SU-DHL-6 (cell line): ENCODE results near the gene ARHGAP40.

Source experiments
- H2AFZ ChIP-seq: fragments of 200-600 bp; sonication (generic); 2 replicates; pipeline ENCODE4 v1.6.1; 2014; ENCODE audit warnings: low read depth, mild to moderate bottlenecking, moderate library complexity, mixed read lengths, antibody characterized with exemption, low read length; ENCODE audit not compliant: severe bottlenecking
- H3F3A ChIP-seq: fragments of 200-600 bp; shearing (Covaris generic); 2 replicates; pipeline ENCODE4 v1.6.0; 2016; ENCODE audit warnings: antibody characterized with exemption, mild to moderate bottlenecking; ENCODE audit not compliant: insufficient read depth
- H3K27ac ChIP-seq: fragments of 200-600 bp; sonication (generic); 2 replicates; pipeline ENCODE4 v1.5.1; 2016; ENCODE audit warnings: low read depth, mild to moderate bottlenecking, low read length, moderate library complexity, mixed read lengths
- H3K27me3 ChIP-seq: fragments of 200-600 bp; sonication (generic), shearing (Covaris generic); 2 replicates; pipeline ENCODE4 v1.6.0; 2014; ENCODE audit warnings: mild to moderate bottlenecking, low read length
- H3K36me3 ChIP-seq: fragments of 200-600 bp; sonication (generic); 2 replicates; pipeline ENCODE4 v1.6.1; 2014; ENCODE audit warnings: mild to moderate bottlenecking, low read length, mixed read lengths
- H3K4me2 ChIP-seq: fragments of 300-600, 200-600 bp; shearing (Covaris generic), sonication (generic); 2 replicates; pipeline ENCODE4 v1.6.0; 2014; ENCODE audit warnings: low read length, low read depth, mild to moderate bottlenecking; ENCODE audit not compliant: poor library complexity, severe bottlenecking
- H3K4me3 ChIP-seq: fragments of 200-600 bp; sonication (generic); 2 replicates; pipeline ENCODE4 v1.5.1; 2014; ENCODE audit warnings: antibody characterized with exemption, low read length, mild to moderate bottlenecking, mixed read lengths; ENCODE audit not compliant: insufficient read depth, poor library complexity, severe bottlenecking
- H3K79me2 ChIP-seq: fragments of 200-600 bp; sonication (generic); 2 replicates; pipeline ENCODE4 v1.6.1; 2014; ENCODE audit warnings: mild to moderate bottlenecking, low read length, moderate library complexity; ENCODE audit not compliant: insufficient read depth
- H3K9ac ChIP-seq: fragments of 200-600 bp; sonication (generic); 2 replicates; pipeline ENCODE4 v1.7.0; 2014; ENCODE audit warnings: mild to moderate bottlenecking, low read length
- H3K9me2 ChIP-seq: fragments of 200-600 bp; sonication (generic); replicated peaks from 2 replicates; pipeline ENCODE4 v1.6.1; 2014; ENCODE audit warnings: low read length; ENCODE audit not compliant: insufficient read depth
- H3K9me3 ChIP-seq: fragments of 200-600 bp; sonication (generic); 2 replicates; pipeline ENCODE4 v1.6.1; 2014; ENCODE audit warnings: low read length, mixed read lengths; ENCODE audit not compliant: insufficient read depth
- H4K20me1 ChIP-seq: fragments of 200-600 bp; sonication (generic); 2 replicates; pipeline ENCODE4 v1.6.1; 2014; ENCODE audit warnings: low read depth, mild to moderate bottlenecking, antibody characterized with exemption, low read length, moderate library complexity, mixed read lengths
- CTCF ChIP-seq: fragments of 200-600 bp; sonication (generic); IDR thresholded peaks from one replicate; pipeline ENCODE4 v1.5.1; 2017; ENCODE audit warnings: antibody characterized with exemption, mild to moderate bottlenecking, low read length, moderate library complexity; ENCODE audit not compliant: insufficient read depth, poor library complexity, severe bottlenecking
- EZH2phosphoT487 ChIP-seq: fragments of 200-600 bp; sonication (generic), shearing (Covaris generic); conservative IDR thresholded peaks from 2 replicates; pipeline ENCODE4 v1.6.1; 2018; ENCODE audit warnings: mild to moderate bottlenecking, antibody characterized with exemption, low read length, moderate library complexity, mixed read lengths

Gene ARHGAP40

DNA sequence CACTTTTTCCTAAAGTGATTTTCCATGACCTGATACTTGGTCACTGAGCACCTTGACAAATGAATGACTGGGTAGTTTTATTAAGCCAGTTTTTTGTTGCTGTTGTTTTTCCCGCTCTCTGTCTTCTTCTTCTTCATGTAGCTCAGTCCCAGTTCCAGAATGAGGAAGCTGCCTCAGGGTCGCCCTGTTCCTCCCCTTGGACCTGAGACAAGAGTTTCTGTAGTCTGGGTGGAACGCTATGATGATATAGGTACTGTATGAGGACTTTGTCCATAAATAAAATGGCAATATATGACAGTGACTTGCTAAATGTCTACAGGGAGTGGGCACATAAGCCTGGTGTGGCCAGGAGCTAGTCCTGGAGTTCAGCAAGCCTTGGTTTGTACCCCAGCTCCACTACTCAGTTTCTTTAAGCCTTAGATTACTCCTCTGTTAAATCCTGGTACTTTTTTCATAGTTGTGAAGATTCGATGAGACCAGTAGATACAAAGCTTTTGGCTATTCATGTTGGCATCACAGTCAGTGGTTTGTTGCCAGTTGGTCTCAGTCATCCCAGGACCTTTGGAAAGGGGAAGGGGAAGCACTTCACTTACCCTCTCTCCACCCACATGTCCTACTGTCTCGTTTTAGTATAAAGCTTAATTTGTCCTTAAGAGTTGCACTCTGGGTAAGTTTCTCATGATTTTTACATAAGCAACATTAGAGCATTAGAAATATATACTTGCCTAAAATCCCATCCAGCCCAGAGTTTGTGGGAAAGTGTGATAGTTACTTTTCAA lies 31.7 kb upstream of the ARHGAP40 start:
- Histone ChIP-seq H3K27ac (no peak overlapping the region), H2AFZ (no peak overlapping the region), H3K36me3 (peaks cover 16% of the 10 kb centered on the region; the same call in 1 of the 2 replicates), H3K4me3 (no peak overlapping the region), H3K4me2 (no peak overlapping the region), H3K9me2 (no peaks in the 10 kb centered on the region), H3K79me2 (no peaks in the 10 kb centered on the region), H3F3A (no peaks in the 10 kb centered on the region), H3K9me3 (no peaks in the 10 kb centered on the region), H4K20me1 (no peaks in the 10 kb centered on the region), H3K27me3 (no peaks in the 10 kb centered on the region), H3K9ac (no peak overlapping the region)
- TF ChIP-seq EZH2phosphoT487 (no peak), CTCF (no peak)

DNA sequence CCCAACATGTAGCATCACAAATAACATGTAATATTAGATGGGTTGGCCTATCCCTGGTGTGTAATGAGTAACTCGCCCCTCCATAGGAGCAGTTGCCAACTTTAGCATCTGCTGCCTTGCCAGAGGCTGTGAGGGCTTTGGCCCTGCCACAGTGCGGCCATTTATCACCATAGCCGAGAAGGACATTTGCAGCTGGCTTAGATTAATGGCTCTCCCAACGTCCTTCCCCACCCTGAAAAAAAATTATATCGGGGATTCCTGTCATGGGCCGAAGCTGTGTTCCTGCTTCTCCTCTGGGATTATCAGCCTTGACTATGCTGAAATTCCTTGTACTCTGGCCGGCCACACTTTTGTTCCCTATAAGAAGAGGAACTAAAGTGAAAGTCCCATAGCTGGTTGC lies 28.2 kb upstream of the ARHGAP40 start:
- Histone ChIP-seq H3K36me3 (peaks cover 6% of the 10 kb centered on the region; the same call in 1 of the 2 replicates), H3K9me2 (no peaks in the 10 kb centered on the region), H3K9ac (no peak overlapping the region), H3K4me2 (no peak overlapping the region), H2AFZ (no peak overlapping the region), H3K79me2 (no peaks in the 10 kb centered on the region), H3K9me3 (no peaks in the 10 kb centered on the region), H3K4me3 (no peak overlapping the region), H3F3A (no peaks in the 10 kb centered on the region), H4K20me1 (no peaks in the 10 kb centered on the region), H3K27me3 (no peaks in the 10 kb centered on the region), H3K27ac (no peak overlapping the region)
- TF ChIP-seq CTCF (no peak), EZH2phosphoT487 (no peak)

- H3K9me3 ChIP-seq: no peaks in the 10 kb centered on the region
- no peaks in the 10 kb centered on the region for H4K20me1 ChIP-seq
- no peak overlapping the region for H3K9ac ChIP-seq
- H3K27ac ChIP-seq: no peak overlapping the region
- no peaks in the 10 kb centered on the region for H3F3A ChIP-seq
- H3K79me2 ChIP-seq: no peaks in the 10 kb centered on the region
- no peaks in the 10 kb centered on the region for H3K27me3 ChIP-seq
- no peak overlapping the region for H3K4me2 ChIP-seq
- H3K36me3 ChIP-seq: no peaks in the 10 kb centered on the region; the same call in 1 of the 2 replicates
- H3K9me2 ChIP-seq: no peaks in the 10 kb centered on the region
- H2AFZ ChIP-seq: no peak overlapping the region
- TF ChIP-seq CTCF (no peak), EZH2phosphoT487 (no peak)
- no peak overlapping the region for H3K4me3 ChIP-seq
Measured at GRCh38 chr20:38579219-38579910, 22.2 kb upstream of the ARHGAP40 start.
